GM08714 (cell line): ENCODE results near the gene MRPL16.
A peak's percentile ranks its signal among the peaks of the same experiment; 100 is the strongest.
"Not testable (repeated sequence)": the region's sequence is repeated elsewhere in the genome, so short reads cannot be mapped to it uniquely, and the experiment has no call there.

ENCODE experiments used
- H3K4me3 ChIP-seq: fragments of 200-500 bp; sonication (Bioruptor generic); 2 replicates; pipeline ENCODE4 v1.5.1; 2014; ENCODE audit warnings: mild to moderate bottlenecking, low read length, inconsistent platforms
- ZNF274 ChIP-seq: IDR thresholded peaks from 2 replicates; pipeline ENCODE4 v1.6.1; 2012; ENCODE audit warnings: mild to moderate bottlenecking, low read depth, low read length

MRPL16 gene

GRCh38 chr11:59829358-59829757 is 18.8 kb upstream of the MRPL16 start:
- H3K4me3 ChIP-seq = no peak overlapping the region
- no peak for TF ChIP-seq ZNF274

- H3K4me3 ChIP-seq = no peak overlapping the region
- no peak for TF ChIP-seq ZNF274
These were observed 12.5 kb upstream of the MRPL16 start for GRCh38 chr11:59822989-59823566.

GRCh38 chr11:59818572-59818971 is 8.0 kb upstream of the MRPL16 start:
- H3K4me3 ChIP-seq = no peak overlapping the region

GRCh38 chr11:59816434-59816833 is 5.9 kb upstream of the MRPL16 start:
- not testable (repeated sequence) for H3K4me3 ChIP-seq

More at GRCh38 chr11:59818572-59818971, 8.0 kb upstream of the MRPL16 start:
- no peak for TF ChIP-seq ZNF274

- TF ChIP-seq ZNF274 = no peak
These were observed 5.2 kb upstream of the MRPL16 start for GRCh38 chr11:59815754-59816153.

GRCh38 chr11:59814021-59814420 is 3.4 kb upstream of the MRPL16 start:
- TF ChIP-seq ZNF274 = no peak
- no peak overlapping the region for H3K4me3 ChIP-seq

More at GRCh38 chr11:59815754-59816153, 5.2 kb upstream of the MRPL16 start:
- no peak overlapping the region for H3K4me3 ChIP-seq

- TF ChIP-seq ZNF274 = no peak
- H3K4me3 ChIP-seq = no peak overlapping the region; the same call in 1 of the 2 replicates
These were observed 2.8 kb upstream of the MRPL16 start for GRCh38 chr11:59813364-59813763.

- TF ChIP-seq ZNF274 = no peak
- no peak overlapping the region for H3K4me3 ChIP-seq
These were observed 1.6 kb upstream of the MRPL16 start for GRCh38 chr11:59812220-59812619.

GRCh38 chr11:59810911-59811259 is 307 bp upstream of the MRPL16 start:
- TF ChIP-seq ZNF274 = no peak
- peak overlapping the region; percentile 94; the same call in 1 of the 2 replicates for H3K4me3 ChIP-seq

- TF ChIP-seq ZNF274 = no peak
- no peak overlapping the region for H3K4me3 ChIP-seq
These were observed 3.4 kb downstream of the MRPL16 start for GRCh38 chr11:59807047-59807610.

GRCh38 chr11:59804061-59804460 is 6.5 kb downstream of the MRPL16 start:
- no peak overlapping the region for H3K4me3 ChIP-seq
- no peak for TF ChIP-seq ZNF274

- H3K4me3 ChIP-seq = no peak overlapping the region
These were observed 7.9 kb downstream of the MRPL16 start for GRCh38 chr11:59802639-59803176.

GRCh38 chr11:59801981-59802638 is 8.5 kb downstream of the MRPL16 start:
- TF ChIP-seq ZNF274 = no peak
- no peak overlapping the region for H3K4me3 ChIP-seq

More at GRCh38 chr11:59802639-59803176, 7.9 kb downstream of the MRPL16 start:
- no peak for TF ChIP-seq ZNF274

GRCh38 chr11:59801160-59801706 is 9.3 kb downstream of the MRPL16 start:
- no peak for TF ChIP-seq ZNF274
- no peak overlapping the region for H3K4me3 ChIP-seq

- H3K4me3 ChIP-seq = no peak overlapping the region
- no peak for TF ChIP-seq ZNF274
These were observed 10.1 kb downstream of the MRPL16 start for GRCh38 chr11:59800390-59801025.
